Measurements from ENCODE around the gene RTTN. TPM values are rescaled to one million over a fixed set of nuclear protein-coding genes. Genes with fewer than 3 reads are reported as not detected.

RTTN gene
- total and polyA plus RNA-seq, 10 of the 15 experiments (the other 5 are each of a cell fraction or from before 2014, with no cell fraction given): 9.4 to 36.6 (median 15.7) TPM

- TF ChIP-seq NFIC (IDR thresholded peaks at IDR 0.05; ENCODE audit: low read depth, low read length) (peak; percentile 100), BMI1 (IDR thresholded peaks at IDR 0.05; ENCODE audit: borderline replicate concordance) (peak; percentile 87), E2F8 (IDR thresholded peaks at IDR 0.05; ENCODE audit: low read depth, partially characterized antibody) (peak; percentile 62), PML (IDR thresholded peaks at IDR 0.05; ENCODE audit: low read length) (peak; percentile 79; the same call in 1 of the 2 replicates), RAD51 (IDR thresholded peaks at IDR 0.05) (peak; percentile 48; the same call in 1 of the 2 replicates), CEBPB (IDR thresholded peaks at IDR 0.05; ENCODE audit: borderline replicate concordance in 1 of 2, low read depth in 2 of 2, low read length in 2 of 2) (peak in 1 of 2 experiments; percentile 99; a peak in 2 of 4 replicates), NBN (IDR thresholded peaks at IDR 0.05) (peak; percentile 40; the same call in 1 of the 2 replicates), MYC (IDR thresholded peaks at IDR 0.05; ENCODE audit: insufficient read depth, insufficient read length, insufficient replicate concordance, low read length, severe bottlenecking) (no peak), KLF5 (IDR thresholded peaks at IDR 0.05; ENCODE audit: partially characterized antibody) (peak; percentile 27), RELA (IDR thresholded peaks at IDR 0.05; ENCODE audit: borderline replicate concordance, partially characterized antibody) (peak; percentile 98), PBX3 (IDR thresholded peaks at IDR 0.05; ENCODE audit: insufficient replicate concordance, low read depth, low read length) (no peak), ZNF217 (IDR thresholded peaks at IDR 0.05) (peak; percentile 96), SMC3 (IDR thresholded peaks at IDR 0.05; ENCODE audit: borderline replicate concordance, low read length) (no peak), EZH2 (IDR thresholded peaks at IDR 0.05; ENCODE audit: borderline replicate concordance, control insufficient read depth, low read depth, low read length) (no peak), HSF1 (IDR thresholded peaks at IDR 0.05; ENCODE audit: low read depth, low read length) (no peak), IKZF2 (IDR thresholded peaks at IDR 0.05) (peak; percentile 99), NR2F1 (conservative IDR thresholded peaks at IDR 0.05) (peak; percentile 58), SP1 (IDR thresholded peaks at IDR 0.05; ENCODE audit: low read depth, low read length) (no peak), SMAD1 (IDR thresholded peaks at IDR 0.05; ENCODE audit: low read depth, partially characterized antibody) (no peak), MXI1 (IDR thresholded peaks at IDR 0.05; ENCODE audit: low read depth, low read length) (no peak), NFXL1 (IDR thresholded peaks at IDR 0.05; ENCODE audit: borderline replicate concordance) (no peak), RUNX3 (IDR thresholded peaks at IDR 0.05; ENCODE audit: low read length) (peak; percentile 98), CBFB (IDR thresholded peaks at IDR 0.05; ENCODE audit: low read depth) (peak; percentile 90), KAT2A (conservative IDR thresholded peaks at IDR 0.05; ENCODE audit: control insufficient read depth, low read depth, low read length) (no peak), DPF2 (IDR thresholded peaks at IDR 0.05) (peak; percentile 97)
These were observed 11.1 kb downstream of the RTTN start (continued) for GRCh38 chr18:70194227-70194890.
